NCI-H1436 (cell line): ENCODE results near the gene GRIN2A.

Source experiments
- DNase-seq: peaks from one replicate; lab custom pipeline; 2025; lab: John Stamatoyannopoulos, UW

GRIN2A gene

GRCh38 chr16:9854675-9855074 lies 327.6 kb downstream of the GRIN2A start:
- no peak for DNase-seq

GRCh38 chr16:9852003-9852402 lies 330.2 kb downstream of the GRIN2A start:
- no peak for DNase-seq

DNA sequence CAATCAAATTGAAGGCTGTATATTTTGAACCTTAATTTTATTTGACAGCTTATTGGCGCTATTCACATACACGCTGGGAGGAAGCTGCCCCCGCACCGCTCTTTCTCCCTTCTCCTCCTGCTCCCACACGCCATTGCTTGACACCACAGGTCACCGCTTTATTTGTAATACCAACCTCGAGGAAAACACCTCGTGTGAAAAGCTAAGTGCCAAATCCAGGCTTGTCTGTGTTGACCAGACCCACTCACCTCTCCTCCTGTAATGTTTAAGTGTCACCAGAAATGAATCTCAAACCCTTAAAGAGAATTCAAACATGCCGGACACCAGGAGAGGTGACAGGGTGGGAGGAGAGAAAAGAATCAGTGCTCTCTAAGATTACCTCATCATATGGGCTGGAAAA lies 331.4 kb downstream of the GRIN2A start:
- DNase-seq = no peak

GRCh38 chr16:9849697-9850245 lies 332.5 kb downstream of the GRIN2A start:
- no peak for DNase-seq

GRCh38 chr16:9847146-9847545 lies 335.1 kb downstream of the GRIN2A start:
- no peak for DNase-seq

GRCh38 chr16:9846362-9847099 lies 335.7 kb downstream of the GRIN2A start:
- no peak for DNase-seq

GRCh38 chr16:9845661-9846361 lies 336.4 kb downstream of the GRIN2A start:
- DNase-seq = no peak

GRCh38 chr16:9844361-9844760 lies 337.9 kb downstream of the GRIN2A start:
- no peak for DNase-seq

GRCh38 chr16:9843424-9844018 lies 338.7 kb downstream of the GRIN2A start:
- DNase-seq = no peak

GRCh38 chr16:9840761-9841665 lies 341.2 kb downstream of the GRIN2A start:
- no peak for DNase-seq

DNA sequence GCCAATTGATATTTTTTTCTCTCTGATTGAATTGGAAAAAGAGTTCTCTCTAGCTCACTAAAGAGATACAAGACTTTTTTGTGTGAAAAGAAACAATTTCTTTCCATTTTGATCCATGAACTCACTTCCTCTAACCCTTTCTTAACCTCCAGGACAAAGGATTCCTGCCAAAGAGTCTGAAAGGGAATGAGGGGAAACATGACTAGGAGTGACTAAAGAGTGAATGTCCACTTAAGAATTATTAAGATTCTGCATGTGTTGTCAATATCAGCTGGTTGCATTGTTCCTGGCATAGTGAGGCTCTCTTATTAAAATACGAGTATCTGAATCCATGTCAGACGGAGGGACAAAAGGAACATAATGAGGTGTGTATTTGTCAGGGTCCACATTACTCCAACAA lies 344.7 kb downstream of the GRIN2A start:
- no peak for DNase-seq

DNA sequence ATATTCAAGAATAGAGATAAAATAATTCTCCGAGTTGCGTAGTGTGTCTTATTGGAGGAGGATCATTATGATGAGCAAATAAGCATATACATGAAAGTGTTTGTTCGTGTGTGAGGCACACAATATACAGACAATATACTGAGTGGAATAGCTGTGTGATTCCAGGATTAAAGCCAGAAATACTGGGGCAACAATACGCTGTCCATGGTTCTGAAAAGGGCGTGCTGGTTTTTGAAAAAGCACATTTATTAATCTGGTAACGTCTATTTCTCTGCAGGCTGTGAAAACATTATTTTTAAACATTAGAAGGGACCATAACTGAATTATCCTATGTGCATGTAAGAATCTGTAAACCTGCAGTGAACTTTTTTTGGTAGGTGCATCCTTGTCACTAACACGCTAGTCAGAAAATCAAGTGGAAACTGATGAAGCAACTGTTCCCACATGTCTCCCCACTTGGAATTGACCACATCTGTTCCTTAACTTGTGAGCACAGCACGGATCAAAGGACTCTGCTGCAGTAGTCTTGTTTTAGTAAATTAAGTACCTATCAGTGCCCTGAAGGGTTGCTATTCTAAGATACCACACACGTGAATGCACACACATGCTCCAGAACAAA lies 346.0 kb downstream of the GRIN2A start:
- DNase-seq = no peak

DNA sequence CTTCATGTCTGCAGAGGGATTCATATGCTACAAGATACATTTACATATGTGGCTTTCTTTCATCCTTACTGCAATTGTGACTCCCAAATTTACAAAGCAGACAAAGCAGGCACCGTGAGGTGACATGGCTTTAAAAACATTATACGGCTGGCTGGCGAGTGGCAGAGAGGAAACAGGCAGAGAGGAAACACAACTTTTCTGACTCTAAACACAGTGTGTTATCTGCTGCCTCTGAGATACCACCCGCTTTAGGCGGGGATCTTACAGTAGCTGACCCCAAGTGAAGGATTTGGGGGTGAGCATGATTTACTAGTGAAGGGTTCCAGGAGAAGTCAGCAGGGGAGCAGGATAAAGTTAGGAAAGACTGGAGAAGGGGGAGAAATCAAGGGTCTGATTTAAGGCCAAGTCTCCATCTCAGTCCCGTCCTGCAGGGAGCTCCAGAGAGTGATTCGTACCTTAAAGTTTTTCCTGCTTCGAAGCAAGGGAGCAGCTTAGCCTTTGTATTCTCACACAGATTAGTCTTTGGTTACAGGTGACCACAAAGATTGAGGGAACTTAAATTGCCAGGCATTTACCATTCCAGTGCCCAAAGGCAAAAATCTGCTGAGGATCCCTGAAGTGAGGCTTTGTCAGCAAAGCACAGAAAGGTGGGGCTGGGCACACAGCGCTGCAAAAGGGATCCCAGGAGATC lies 355.0 kb downstream of the GRIN2A start:
- DNase-seq = no peak

- no peak for DNase-seq
Observed at GRCh38 chr16:9826656-9827055, 355.6 kb downstream of the GRIN2A start.

GRCh38 chr16:9824200-9825068 lies 357.8 kb downstream of the GRIN2A start:
- no peak for DNase-seq

GRCh38 chr16:9823510-9823909 lies 358.7 kb downstream of the GRIN2A start:
- no peak for DNase-seq

- DNase-seq = no peak
Observed at GRCh38 chr16:9821970-9822369, 360.3 kb downstream of the GRIN2A start.

GRCh38 chr16:9821331-9821730 lies 360.9 kb downstream of the GRIN2A start:
- DNase-seq = no peak

DNA sequence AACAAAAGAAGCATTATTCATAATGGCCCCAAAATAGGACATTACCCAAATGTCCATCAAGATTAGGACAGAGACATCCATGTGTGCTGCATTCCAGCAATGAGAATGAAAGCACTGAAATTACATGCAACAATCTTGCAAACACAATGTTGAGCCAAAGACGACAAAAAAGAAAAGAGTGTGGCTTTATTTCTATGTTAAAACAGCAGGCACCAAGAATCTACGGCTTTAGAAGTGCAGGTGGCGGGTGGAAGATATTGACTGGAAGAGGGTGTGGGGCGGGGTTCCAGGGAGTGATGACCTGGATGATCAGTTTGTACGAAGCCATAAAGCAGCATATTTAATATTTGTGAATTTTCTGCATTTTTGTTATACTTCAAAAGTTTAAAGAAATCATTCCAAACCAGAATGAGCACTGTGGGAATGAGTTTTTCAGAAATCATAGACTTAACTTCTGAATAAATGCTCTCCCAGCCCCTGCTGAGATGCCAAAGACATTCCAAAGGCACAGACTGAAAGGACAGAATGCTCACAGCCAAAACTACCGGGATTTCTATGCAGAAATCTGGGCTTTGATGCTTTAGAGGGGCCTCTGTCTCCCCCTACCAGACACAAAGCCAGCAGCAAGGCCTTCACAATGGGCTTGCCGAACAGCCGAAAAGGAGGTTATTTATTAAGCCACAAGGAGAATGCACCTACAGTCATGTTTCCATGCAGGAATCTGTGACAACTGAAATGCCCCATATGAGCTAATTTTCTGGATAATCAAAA lies 361.6 kb downstream of the GRIN2A start:
- DNase-seq = no peak
